Suprapubic skin (tissue), 3 donors: ENCODE results near the gene LSM3.

ENCODE experiments used
- POLR2A ChIP-seq, 2 donors: fragments of 450-650 bp; IDR thresholded peaks; one replicate each; pipeline ENCODE4 v1.6.1; 2017; ENCODE audit warnings: antibody characterized with exemption in 2 of 2, mild to moderate bottlenecking in 2 of 2, moderate library complexity in 2 of 2
- TF ChIP-seq, protein P1 (sequence below), 2 donors: fragments of 200-600 bp in 1 of 2; fragments of 450-650 bp in 1 of 2; sonication (generic) in 1 of 2; IDR thresholded peaks; one replicate each; pipeline ENCODE4 v1.5.1; 2016 to 2019; ENCODE audit warnings: antibody characterized with exemption in 2 of 2, mild to moderate bottlenecking in 1 of 2, moderate library complexity in 1 of 2

DNA sequence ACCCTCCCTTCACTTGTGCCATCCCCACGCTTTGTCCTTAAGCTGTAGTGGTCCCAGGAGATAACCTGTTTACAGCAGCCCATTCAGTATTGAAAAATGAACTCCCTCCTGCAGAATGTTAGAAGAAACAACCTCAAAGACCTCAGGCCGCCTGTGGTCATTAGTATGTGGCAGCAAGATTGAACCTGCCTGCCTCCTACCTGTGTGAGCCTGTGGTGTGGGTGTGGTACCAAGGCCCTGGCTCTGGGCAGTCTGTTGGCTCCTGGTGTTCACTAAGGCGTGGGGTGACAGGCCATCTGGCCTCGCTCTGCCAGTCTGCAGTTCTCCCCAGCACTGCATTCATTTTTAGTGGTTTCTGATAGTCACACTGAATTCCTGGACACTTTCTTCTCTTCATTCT lies 21.0 kb downstream of the LSM3 start:
- TF ChIP-seq, protein P1, sequence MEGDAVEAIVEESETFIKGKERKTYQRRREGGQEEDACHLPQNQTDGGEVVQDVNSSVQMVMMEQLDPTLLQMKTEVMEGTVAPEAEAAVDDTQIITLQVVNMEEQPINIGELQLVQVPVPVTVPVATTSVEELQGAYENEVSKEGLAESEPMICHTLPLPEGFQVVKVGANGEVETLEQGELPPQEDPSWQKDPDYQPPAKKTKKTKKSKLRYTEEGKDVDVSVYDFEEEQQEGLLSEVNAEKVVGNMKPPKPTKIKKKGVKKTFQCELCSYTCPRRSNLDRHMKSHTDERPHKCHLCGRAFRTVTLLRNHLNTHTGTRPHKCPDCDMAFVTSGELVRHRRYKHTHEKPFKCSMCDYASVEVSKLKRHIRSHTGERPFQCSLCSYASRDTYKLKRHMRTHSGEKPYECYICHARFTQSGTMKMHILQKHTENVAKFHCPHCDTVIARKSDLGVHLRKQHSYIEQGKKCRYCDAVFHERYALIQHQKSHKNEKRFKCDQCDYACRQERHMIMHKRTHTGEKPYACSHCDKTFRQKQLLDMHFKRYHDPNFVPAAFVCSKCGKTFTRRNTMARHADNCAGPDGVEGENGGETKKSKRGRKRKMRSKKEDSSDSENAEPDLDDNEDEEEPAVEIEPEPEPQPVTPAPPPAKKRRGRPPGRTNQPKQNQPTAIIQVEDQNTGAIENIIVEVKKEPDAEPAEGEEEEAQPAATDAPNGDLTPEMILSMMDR (IDR thresholded peaks at IDR 0.05) = no peak
- no peak for TF ChIP-seq POLR2A (IDR thresholded peaks at IDR 0.05)
